A172 (cell line): ENCODE measurements around the gene SEMA4D. TPM values are rescaled to one million over a fixed set of nuclear protein-coding genes. Genes with fewer than 3 reads are reported as not detected.

ENCODE experiments used
- DNase-seq: peaks from one replicate; pipeline ENCODE4 v3.0.0-alpha.2; 2015; ENCODE audit warnings: low spot score
- total RNA-seq: library from RNA; depleted of rRNA; stranded (reverse); fragments of >200 nt; shearing (Covaris generic); gene quantifications from 2 replicates; pipeline ENCODE4 v1.2.3, GENCODE V29; 2014; rRNA removed

The SEMA4D gene
- 5.1 and 11.1 TPM in 2 replicates for total RNA-seq

GRCh38 chr9:89497978-89498851, at the start of gene SEMA4D:
SEMA4D (minus strand) TSS chr9:89498113; CDS start chr9:89405456, 92,657 bp downstream.
- peak; percentile 88 for DNase-seq

GRCh38 chr9:89547000-89547399, 49.1 kb upstream of the SEMA4D start:
- DNase-seq: no peak

GRCh38 chr9:89544279-89544661, 46.4 kb upstream of the SEMA4D start:
- DNase-seq: no peak

GRCh38 chr9:89543621-89544278, 45.8 kb upstream of the SEMA4D start:
- DNase-seq: no peak

- DNase-seq: no peak
Measured at GRCh38 chr9:89543111-89543510, 45.2 kb upstream of the SEMA4D start.

- no peak for DNase-seq
Measured at GRCh38 chr9:89542401-89543021, 44.6 kb upstream of the SEMA4D start.

- no peak for DNase-seq
Measured at GRCh38 chr9:89541798-89542197, 43.9 kb upstream of the SEMA4D start.

GRCh38 chr9:89539374-89539773, 41.5 kb upstream of the SEMA4D start:
- no peak for DNase-seq

- DNase-seq: no peak
Measured at GRCh38 chr9:89538871-89539270, 41.0 kb upstream of the SEMA4D start.

- no peak for DNase-seq
Measured at GRCh38 chr9:89537166-89537565, 39.3 kb upstream of the SEMA4D start.

- no peak for DNase-seq
Measured at GRCh38 chr9:89536600-89536999, 38.7 kb upstream of the SEMA4D start.

- no peak for DNase-seq
Measured at GRCh38 chr9:89536145-89536574, 38.2 kb upstream of the SEMA4D start.

GRCh38 chr9:89535461-89535860, 37.5 kb upstream of the SEMA4D start:
- no peak for DNase-seq

GRCh38 chr9:89534515-89535287, 36.8 kb upstream of the SEMA4D start:
- DNase-seq: no peak

GRCh38 chr9:89533411-89534095, 35.6 kb upstream of the SEMA4D start:
- DNase-seq: no peak

- no peak for DNase-seq
Measured at GRCh38 chr9:89532944-89533343, 35.0 kb upstream of the SEMA4D start.

- no peak for DNase-seq
Measured at GRCh38 chr9:89532478-89532877, 34.6 kb upstream of the SEMA4D start.

GRCh38 chr9:89531766-89532165, 33.9 kb upstream of the SEMA4D start:
- no peak for DNase-seq

- no peak for DNase-seq
Measured at GRCh38 chr9:89530726-89531125, 32.8 kb upstream of the SEMA4D start.

GRCh38 chr9:89529243-89530035, 31.5 kb upstream of the SEMA4D start:
- DNase-seq: no peak
